Tibial nerve (tissue), 4 donors: Measurements from ENCODE around the gene CEACAM18. TPM values are rescaled to one million over a fixed set of nuclear protein-coding genes. Genes with fewer than 3 reads are reported as not detected.
"Not testable (repeated sequence)": the region's sequence is repeated elsewhere in the genome, so short reads cannot be mapped to it uniquely, and the experiment has no call there.

Source experiments
- DNase-seq, 2 donors: peaks; one replicate each; pipeline ENCODE4 v3.0.0-alpha.2; 2019; ENCODE audit warnings: low spot score in 2 of 2
- H3K27ac ChIP-seq, 4 donors: fragments of 200-600 bp; sonication (generic) in 3 of 4; one replicate each; pipeline ENCODE4 v1.5.1; 2017 to 2019; ENCODE audit warnings: mild to moderate bottlenecking in 1 of 4
- H3K27me3 ChIP-seq, 2 donors: fragments of 200-600 bp; sonication (generic) in 1 of 2; one replicate each; pipeline versions ENCODE4 v1.5.1 to v1.6.0; 2017 to 2019
- H3K36me3 ChIP-seq, 3 donors: fragments of 200-600 bp; sonication (generic); one replicate each; pipeline ENCODE4 v1.5.1; 2018 to 2019
- H3K4me1 ChIP-seq, 4 donors: fragments of 200-600 bp; sonication (generic) in 3 of 4; one replicate each; pipeline ENCODE4 v1.5.1; 2017 to 2019
- H3K4me3 ChIP-seq, 4 donors: fragments of 200-600 bp; sonication (generic) in 3 of 4; one replicate each; pipeline ENCODE4 v1.5.1; 2017 to 2019; ENCODE audit warnings: mild to moderate bottlenecking in 1 of 4, moderate library complexity in 1 of 4
- H3K9me3 ChIP-seq, 4 donors: fragments of 200-600 bp; sonication (generic) in 3 of 4; one replicate each; pipeline ENCODE4 v1.5.1; 2017 to 2019
- CTCF ChIP-seq, 5 experiments: fragments of 200-600 bp in 3 of 5; fragments of 450-650 bp in 2 of 5; sonication (generic) in 3 of 5; IDR thresholded peaks; one replicate each; pipeline ENCODE4 v1.5.1; 2016 to 2019; ENCODE audit warnings: antibody characterized with exemption in 5 of 5, mild to moderate bottlenecking in 3 of 5, moderate library complexity in 2 of 5
- EP300 ChIP-seq, 2 donors: sonication (generic); formaldehyde crosslinking; IDR thresholded peaks; one replicate each; pipeline ENCODE4 v1.6.1; 2017; ENCODE audit warnings: antibody characterized with exemption in 2 of 2, mild to moderate bottlenecking in 1 of 2
- POLR2A ChIP-seq, 2 donors: fragments of 450-650 bp; IDR thresholded peaks; one replicate each; pipeline ENCODE4 v1.6.1; 2017; ENCODE audit warnings: antibody characterized with exemption in 2 of 2, mild to moderate bottlenecking in 2 of 2, moderate library complexity in 2 of 2
- WGBS, 2 donors: methylation state at CpG; one replicate each; pipeline ENCODE4 v1.1.5; 2018; 5-methylcytosine and 5-hydroxymethylcytosine counted together
- total RNA-seq, 4 donors: library from RNA; depleted of rRNA; stranded (reverse); fragments of >200 nt; gene quantifications; one replicate each; pipeline ENCODE4 v1.1.0, GENCODE V29; 2016

The CEACAM18 gene
- total RNA-seq, 4 donors from 2014 or later: not detected

GRCh38 chr19:51439021-51439465 lies 39.3 kb upstream of the CEACAM18 start:
- 50 to 55% methylated on average over 5 of the region's 5 CpGs for WGBS, 2 donors
- DNase-seq: peak in 1 of 2 donors; percentile 16
- no peak for TF ChIP-seq EP300 (IDR thresholded peaks at IDR 0.05)
- peak in 3 of 5 experiments; percentile 15 to 31 (median 30) for TF ChIP-seq CTCF (IDR thresholded peaks at IDR 0.05)
- no peak for TF ChIP-seq POLR2A (IDR thresholded peaks at IDR 0.05)
- Histone ChIP-seq H3K27ac (no peak overlapping the region), H3K27me3 (peaks cover 0 to 21% of the 10 kb centered on the region in 2 donors), H3K36me3 (no peaks in the 10 kb centered on the region), H3K4me3 (no peak overlapping the region), H3K4me1 (no peaks in the 10 kb centered on the region), H3K9me3 (no peaks in the 10 kb centered on the region)

- WGBS, 2 donors: 73 to 80% methylated on average over 2 of the region's 2 CpGs
- no peak for DNase-seq
- Histone ChIP-seq H3K9me3 (no peaks in the 10 kb centered on the region), H3K4me3 (no peak overlapping the region), H3K36me3 (no peaks in the 10 kb centered on the region), H3K27ac (no peak overlapping the region), H3K27me3 (peaks cover 0 to 21% of the 10 kb centered on the region in 2 donors), H3K4me1 (no peaks in the 10 kb centered on the region)
- TF ChIP-seq CTCF (IDR thresholded peaks at IDR 0.05) (no peak), POLR2A (IDR thresholded peaks at IDR 0.05) (no peak), EP300 (IDR thresholded peaks at IDR 0.05) (no peak)
Observed at GRCh38 chr19:51440052-51440451, 38.3 kb upstream of the CEACAM18 start.

- peak overlapping the region in 1 of 4 donors; percentile 16 for H3K27ac ChIP-seq
- H3K4me1 ChIP-seq: no peaks in the 10 kb centered on the region
- DNase-seq: no peak
- no peak for TF ChIP-seq EP300 (IDR thresholded peaks at IDR 0.05)
- TF ChIP-seq CTCF (IDR thresholded peaks at IDR 0.05): no peak
- TF ChIP-seq POLR2A (IDR thresholded peaks at IDR 0.05): no peak
- no peaks in the 10 kb centered on the region for H3K36me3 ChIP-seq
- no peaks in the 10 kb centered on the region for H3K9me3 ChIP-seq
- H3K4me3 ChIP-seq: no peak overlapping the region
- WGBS, 2 donors: 37 to 40% methylated on average over 11 of the region's 11 CpGs
- peaks cover 0 to 21% of the 10 kb centered on the region in 2 donors for H3K27me3 ChIP-seq
Observed at GRCh38 chr19:51440846-51441409, 37.4 kb upstream of the CEACAM18 start.

GRCh38 chr19:51441410-51442390 lies 36.6 kb upstream of the CEACAM18 start:
- peaks cover 0 to 21% of the 10 kb centered on the region in 2 donors for H3K27me3 ChIP-seq
- WGBS, 2 donors: 49 to 55% methylated on average over 30 to 31 of the region's 31 CpGs
- no peaks in the 10 kb centered on the region for H3K36me3 ChIP-seq
- H3K9me3 ChIP-seq: no peaks in the 10 kb centered on the region
- H3K27ac ChIP-seq: peak overlapping the region in 1 of 4 donors; percentile 16
- TF ChIP-seq CTCF (IDR thresholded peaks at IDR 0.05) (no peak), POLR2A (IDR thresholded peaks at IDR 0.05) (no peak), EP300 (IDR thresholded peaks at IDR 0.05) (no peak)
- H3K4me3 ChIP-seq: peak overlapping the region in 1 of 4 donors; percentile 18
- H3K4me1 ChIP-seq: no peaks in the 10 kb centered on the region
- DNase-seq: no peak

- not testable (repeated sequence) for H3K9me3 ChIP-seq, H3K27ac ChIP-seq, H3K27me3 ChIP-seq, H3K4me1 ChIP-seq, DNase-seq, H3K4me3 ChIP-seq, H3K36me3 ChIP-seq
- WGBS, 2 donors: 84 to 88% methylated on average over 3 of the region's 3 CpGs
Observed at GRCh38 chr19:51447510-51447909, 30.8 kb upstream of the CEACAM18 start.
